ENCODE measurements around the gene LMNTD2. TPM values are rescaled to one million over a fixed set of nuclear protein-coding genes. Genes with fewer than 3 reads are reported as not detected.

Gene LMNTD2
- total RNA-seq, 4 donors from 2014 or later = 7.6 to 20.4 (median 11.2) TPM

- intact Hi-C loops (cut with DNase I; ENCODE audit: low total_unique reads) = no loop called here
- no peak overlapping the region for H3K4me3 ChIP-seq (ENCODE audit: low read depth, poor library complexity, severe bottlenecking)
- TF ChIP-seq, protein P1, sequence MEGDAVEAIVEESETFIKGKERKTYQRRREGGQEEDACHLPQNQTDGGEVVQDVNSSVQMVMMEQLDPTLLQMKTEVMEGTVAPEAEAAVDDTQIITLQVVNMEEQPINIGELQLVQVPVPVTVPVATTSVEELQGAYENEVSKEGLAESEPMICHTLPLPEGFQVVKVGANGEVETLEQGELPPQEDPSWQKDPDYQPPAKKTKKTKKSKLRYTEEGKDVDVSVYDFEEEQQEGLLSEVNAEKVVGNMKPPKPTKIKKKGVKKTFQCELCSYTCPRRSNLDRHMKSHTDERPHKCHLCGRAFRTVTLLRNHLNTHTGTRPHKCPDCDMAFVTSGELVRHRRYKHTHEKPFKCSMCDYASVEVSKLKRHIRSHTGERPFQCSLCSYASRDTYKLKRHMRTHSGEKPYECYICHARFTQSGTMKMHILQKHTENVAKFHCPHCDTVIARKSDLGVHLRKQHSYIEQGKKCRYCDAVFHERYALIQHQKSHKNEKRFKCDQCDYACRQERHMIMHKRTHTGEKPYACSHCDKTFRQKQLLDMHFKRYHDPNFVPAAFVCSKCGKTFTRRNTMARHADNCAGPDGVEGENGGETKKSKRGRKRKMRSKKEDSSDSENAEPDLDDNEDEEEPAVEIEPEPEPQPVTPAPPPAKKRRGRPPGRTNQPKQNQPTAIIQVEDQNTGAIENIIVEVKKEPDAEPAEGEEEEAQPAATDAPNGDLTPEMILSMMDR (IDR thresholded peaks at IDR 0.05) = no peak
- TF ChIP-seq POLR2A (IDR thresholded peaks at IDR 0.05) = no peak
- no peak for DNase-seq (ENCODE audit: low spot score in 2 of 2)
- WGBS, 2 donors = 84 to 87% methylated on average over 12 to 18 of the region's 18 CpGs
Observed at GRCh38 chr11:563066-563811, 2.7 kb upstream of the LMNTD2 start.

GRCh38 chr11:562046-562645 lies 1.6 kb upstream of the LMNTD2 start:
- intact Hi-C loops (cut with DNase I; ENCODE audit: low total_unique reads) = no loop called here
- H3K4me3 ChIP-seq (ENCODE audit: low read depth, poor library complexity, severe bottlenecking) = no peak overlapping the region
- WGBS, 2 donors = 94 to 96% methylated on average over 17 to 19 of the region's 29 CpGs
- no peak for DNase-seq (ENCODE audit: low spot score in 2 of 2)
- no peak for TF ChIP-seq POLR2A (IDR thresholded peaks at IDR 0.05)
- TF ChIP-seq, protein P1 (IDR thresholded peaks at IDR 0.05) = no peak

DNA sequence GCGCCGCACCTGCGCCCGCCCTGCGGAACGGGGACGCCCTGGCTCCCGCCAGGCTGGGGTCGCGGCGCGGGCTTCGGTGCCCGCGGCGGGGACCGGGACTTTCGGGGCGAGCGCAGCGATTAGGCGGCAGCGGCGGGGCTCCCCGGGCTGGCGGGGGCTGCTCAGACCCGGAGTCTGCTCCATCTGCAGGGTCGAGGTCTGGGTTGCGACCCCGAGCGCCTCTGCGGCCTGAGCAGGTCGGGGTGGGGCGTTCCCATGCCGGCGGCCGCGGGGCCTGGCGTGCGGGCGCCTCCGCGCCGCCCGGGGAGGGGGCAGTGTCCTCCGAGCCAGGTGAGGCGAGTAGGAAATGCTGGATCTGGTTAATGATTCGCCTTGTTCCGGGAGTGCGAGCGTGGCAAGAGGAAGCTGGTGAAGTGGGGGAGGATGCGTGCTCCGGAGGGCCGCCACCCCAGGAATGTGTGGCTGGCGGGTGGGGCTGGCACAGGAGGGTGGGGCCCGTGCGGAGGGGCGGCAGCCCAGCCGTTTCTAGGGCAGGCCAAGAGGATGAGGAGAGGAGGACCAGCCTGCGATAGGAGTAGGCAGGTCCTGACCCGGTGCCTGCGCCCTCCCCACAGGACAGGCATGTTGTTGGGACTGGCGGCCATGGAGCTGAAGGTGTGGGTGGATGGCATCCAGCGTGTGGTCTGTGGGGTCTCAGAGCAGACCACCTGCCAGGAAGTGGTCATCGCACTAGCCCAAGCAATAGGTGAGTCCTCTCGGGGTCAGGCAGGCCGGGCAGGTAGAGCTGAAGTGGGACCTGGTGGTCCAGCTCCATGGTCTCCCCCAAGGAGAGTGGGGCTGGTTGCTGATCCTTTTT lies 838 bp upstream of the LMNTD2 start:
- 14 to 80% methylated on average over 1 to 38 of the region's 67 CpGs for WGBS, 2 donors
- intact Hi-C loops (cut with DNase I; ENCODE audit: low total_unique reads) = no loop called here
- no peak for DNase-seq (ENCODE audit: low spot score in 2 of 2)
- H3K4me3 ChIP-seq (ENCODE audit: low read depth, poor library complexity, severe bottlenecking) = peak overlapping the region; percentile 69
- TF ChIP-seq, protein P1 (IDR thresholded peaks at IDR 0.05) = no peak
- TF ChIP-seq POLR2A (IDR thresholded peaks at IDR 0.05) = no peak

GRCh38 chr11:559712-560304 lies 730 bp downstream of the LMNTD2 start:
- no peak for DNase-seq (ENCODE audit: low spot score in 2 of 2)
- H3K4me3 ChIP-seq (ENCODE audit: low read depth, poor library complexity, severe bottlenecking) = no peak overlapping the region
- intact Hi-C loops (cut with DNase I; ENCODE audit: low total_unique reads) = no loop called here
- TF ChIP-seq, protein P1 (IDR thresholded peaks at IDR 0.05) = no peak
- no peak for TF ChIP-seq POLR2A (IDR thresholded peaks at IDR 0.05)
- WGBS, 2 donors = 54 to 65% methylated on average over 13 to 18 of the region's 18 CpGs

GRCh38 chr11:559020-559620 lies 1.4 kb downstream of the LMNTD2 start:
- no peak for DNase-seq (ENCODE audit: low spot score in 2 of 2)
- no peak for TF ChIP-seq POLR2A (IDR thresholded peaks at IDR 0.05)
- TF ChIP-seq, protein P1 (IDR thresholded peaks at IDR 0.05) = no peak
- H3K4me3 ChIP-seq (ENCODE audit: low read depth, poor library complexity, severe bottlenecking) = no peak overlapping the region
- intact Hi-C loops (cut with DNase I; ENCODE audit: low total_unique reads) = no loop called here
- WGBS, 2 donors = 79 to 80% methylated on average over 13 to 14 of the region's 15 CpGs
